T1000 (cell line): Measurements from ENCODE around the gene MYLK.
A peak's percentile ranks its signal among the peaks of the same experiment; 100 is the strongest.
"Not testable (repeated sequence)": the region's sequence is repeated elsewhere in the genome, so short reads cannot be mapped to it uniquely, and the experiment has no call there.

Experiments
- DNase-seq: peaks from one replicate; lab custom pipeline; 2025; ENCODE audit warnings: mixed read lengths; lab: John Stamatoyannopoulos, UW

MYLK gene

DNA sequence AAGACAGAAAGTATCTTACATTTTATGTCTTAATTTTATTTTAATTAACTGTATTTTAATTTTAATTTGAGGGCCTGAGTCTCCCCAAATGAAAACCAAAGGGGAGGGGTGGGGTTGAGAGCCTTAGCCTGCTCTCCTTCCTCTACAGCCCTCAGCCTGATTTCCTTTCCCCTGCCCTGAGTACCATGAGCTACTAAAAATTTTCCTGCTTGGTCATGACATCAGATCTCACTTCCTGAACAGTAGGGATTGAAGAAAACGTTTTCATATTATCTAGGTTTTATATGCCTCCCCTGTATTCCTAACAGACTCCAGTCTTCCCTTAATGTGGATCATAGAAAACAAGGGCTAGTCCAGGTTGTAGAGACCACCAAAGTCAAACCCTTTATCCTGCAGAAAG lies 133.9 kb downstream of the MYLK start:
- no peak for DNase-seq

DNA sequence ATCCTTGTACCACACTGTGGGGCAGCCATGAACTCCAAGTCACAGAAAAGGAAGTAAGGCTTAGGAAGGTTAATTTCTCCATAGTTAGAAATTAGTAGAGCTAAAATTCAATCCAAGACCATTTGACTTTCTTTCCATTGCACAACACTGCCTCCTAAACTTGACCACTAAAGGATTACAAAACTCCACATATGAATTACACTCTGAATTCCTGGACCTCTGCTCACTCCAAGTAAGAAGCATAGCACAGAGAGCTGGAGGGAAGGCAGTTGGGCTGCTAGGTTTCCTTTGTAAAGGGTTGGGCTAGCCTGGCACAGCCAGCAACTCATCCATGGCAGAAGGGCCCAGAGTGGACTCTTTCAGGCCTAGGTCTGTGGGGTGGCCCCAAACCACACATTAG lies 134.4 kb downstream of the MYLK start:
- no peak for DNase-seq

DNA sequence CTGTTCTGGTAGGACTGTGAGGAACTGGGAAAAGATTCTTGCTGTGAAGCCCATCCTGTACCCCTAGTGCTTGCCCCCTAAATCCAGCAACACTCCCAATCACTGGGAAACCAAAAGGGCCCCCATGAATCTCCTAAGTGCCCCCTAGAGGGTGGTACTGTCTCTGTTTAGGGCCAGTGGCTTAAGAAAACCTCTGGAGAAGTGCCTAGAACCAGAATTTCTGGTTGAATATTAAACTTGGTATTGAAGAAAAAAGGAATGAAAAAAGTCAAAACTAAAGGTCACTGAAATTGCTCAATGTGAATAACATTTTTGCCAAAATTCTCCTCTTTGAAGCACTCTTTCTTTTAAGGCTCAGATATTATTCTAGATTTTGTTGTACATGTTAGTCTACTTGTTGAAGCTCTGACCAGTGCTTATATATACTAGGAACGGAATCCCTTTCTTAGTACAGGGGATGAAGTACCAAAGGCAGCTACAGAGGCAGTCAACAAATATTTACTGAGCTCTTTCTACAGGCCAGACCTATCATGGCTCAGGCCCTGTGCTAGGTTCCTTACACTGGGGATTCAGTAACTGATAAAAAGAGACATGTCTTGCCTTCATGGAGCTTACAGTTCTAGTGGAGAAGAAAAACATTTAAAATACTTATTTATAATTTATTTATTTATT lies 138.8 kb downstream of the MYLK start:
- DNase-seq, result no peak

DNA sequence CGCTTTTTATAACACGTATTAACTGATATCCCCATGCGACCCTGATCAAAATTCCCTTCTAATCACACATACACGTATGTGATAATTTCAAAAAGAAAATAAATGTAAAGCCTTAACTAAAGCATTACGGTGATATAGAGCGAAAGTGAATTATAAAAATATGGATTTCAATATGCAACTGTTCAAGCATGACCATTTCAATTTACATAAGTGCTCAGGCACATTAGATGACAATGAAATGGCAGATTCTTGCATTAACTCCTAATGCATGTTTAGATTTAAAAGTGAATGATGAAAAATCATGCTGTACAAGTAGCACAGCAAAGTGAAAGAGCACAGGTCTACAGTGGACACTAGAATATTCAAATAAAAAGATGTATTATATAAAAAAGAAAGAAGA lies 140.1 kb downstream of the MYLK start:
- DNase-seq, result no peak

DNA sequence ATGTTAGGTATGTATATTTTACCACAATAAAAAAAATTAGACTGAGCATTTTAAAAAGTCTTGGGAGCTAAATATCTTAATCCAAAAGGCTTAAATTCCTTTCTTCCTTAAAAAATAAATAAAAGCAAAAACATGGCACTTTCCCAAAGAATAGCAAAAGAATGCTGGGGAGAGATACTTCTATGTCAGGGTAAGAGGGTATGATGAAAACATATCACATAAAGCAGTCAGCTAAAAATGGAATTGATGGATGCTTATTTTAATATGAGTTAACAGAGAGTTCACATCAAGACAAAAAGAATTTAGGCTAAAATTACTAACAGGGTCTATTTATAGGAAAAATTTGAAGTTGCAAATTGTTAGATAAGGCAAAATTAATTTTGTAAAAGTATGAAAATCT lies 141.0 kb downstream of the MYLK start:
- DNase-seq, result no peak

DNA sequence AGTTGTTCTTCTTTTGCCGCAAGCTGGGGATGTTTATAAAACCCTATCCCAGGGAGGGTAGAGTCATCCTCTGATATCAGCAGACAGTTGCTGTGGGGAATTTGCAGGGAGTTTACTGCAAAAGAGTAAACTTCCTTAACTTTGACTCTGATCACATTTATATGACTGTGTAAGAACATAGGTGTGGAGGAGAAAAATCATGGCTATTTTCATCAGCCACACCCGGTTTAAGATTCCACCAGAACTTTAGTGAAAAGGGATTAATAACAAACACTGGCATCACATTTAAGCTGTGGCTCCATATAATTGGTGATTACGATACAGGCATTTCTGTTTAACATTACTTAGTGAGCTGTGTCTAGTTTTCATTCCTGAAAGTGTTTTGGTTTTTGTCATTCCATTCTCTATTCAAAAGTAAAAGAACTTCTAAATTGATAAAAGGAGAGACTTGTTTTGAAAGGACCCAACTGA lies 143.1 kb downstream of the MYLK start:
- no peak for DNase-seq

DNA sequence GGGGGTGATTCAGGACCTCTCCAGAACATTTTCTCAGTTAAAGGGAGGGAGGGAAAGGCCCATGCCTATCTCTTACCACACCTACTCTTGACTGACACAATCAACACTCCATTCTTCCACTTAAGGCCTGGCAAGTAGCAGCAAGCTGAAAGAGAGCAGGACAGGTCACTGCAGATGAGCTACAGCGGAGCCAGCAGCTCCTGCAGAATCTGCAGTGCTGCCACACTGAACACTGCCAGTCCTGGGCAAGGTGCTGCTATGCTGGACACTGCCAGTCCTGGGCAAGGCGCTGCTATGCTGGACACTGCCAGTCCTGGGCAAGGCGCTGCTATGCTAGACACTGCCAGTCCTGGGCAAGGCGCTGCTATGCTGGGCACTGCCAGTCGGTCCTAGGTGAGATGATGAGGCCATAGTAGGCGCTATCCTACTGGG lies 143.7 kb downstream of the MYLK start:
- DNase-seq, result no peak

DNA sequence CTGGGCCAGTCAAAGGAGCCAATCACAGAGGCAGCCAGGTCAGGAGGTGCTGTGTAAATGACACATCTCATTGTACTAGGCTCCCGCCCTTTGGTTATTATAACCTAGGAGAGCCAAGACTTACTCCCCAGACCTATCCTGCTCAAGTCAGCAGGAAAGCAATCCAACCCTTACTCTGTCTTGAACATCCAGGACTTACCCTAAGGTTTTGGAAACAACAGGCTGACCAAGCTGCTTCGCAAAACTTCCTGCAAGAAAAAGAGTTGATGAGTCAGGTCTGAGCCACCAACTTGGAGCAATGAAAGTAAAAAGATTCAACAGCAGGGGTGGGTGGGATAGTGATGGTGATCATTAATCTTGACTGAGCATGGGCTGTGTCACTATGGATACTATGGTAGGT lies 144.4 kb downstream of the MYLK start:
- DNase-seq, result peak; percentile 26

DNA sequence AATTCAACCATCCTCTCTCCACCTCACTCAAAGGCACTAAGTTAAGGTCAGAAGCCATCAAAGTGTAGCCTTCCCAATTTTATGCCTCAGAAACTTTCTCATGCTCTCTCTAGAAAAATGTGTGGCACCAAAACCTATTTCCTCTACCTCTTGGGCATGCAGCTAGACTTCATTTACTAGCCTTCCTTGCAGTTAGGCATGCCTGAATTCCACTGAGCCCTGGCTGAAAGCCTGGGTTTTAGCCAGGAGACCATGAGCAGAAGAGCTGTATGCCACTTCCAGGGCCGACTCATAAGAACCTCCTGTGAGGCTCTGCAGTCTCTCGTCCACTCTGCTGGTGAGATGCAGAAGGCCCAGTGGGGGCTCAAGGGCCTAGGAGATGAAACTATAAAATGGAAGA lies 145.0 kb downstream of the MYLK start:
- no peak for DNase-seq

DNA sequence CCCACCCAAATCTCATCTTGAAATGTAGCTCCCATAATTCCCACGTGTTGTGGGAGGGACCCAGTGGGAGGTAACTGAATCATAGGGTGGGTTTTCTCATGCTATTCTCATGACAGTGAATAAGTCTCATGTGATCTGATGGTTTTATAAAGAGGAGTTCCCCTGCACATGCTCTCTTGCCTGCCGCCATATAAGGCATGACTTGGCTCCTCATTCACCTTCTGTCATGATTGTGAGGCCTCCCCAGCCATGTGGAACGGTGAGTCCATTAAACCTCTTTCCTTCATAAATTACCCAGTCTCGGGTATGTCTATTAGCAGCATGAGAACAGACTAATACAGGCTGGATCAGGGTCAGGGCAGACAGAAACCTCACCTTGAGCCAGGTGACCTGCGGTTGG lies 145.6 kb downstream of the MYLK start:
- DNase-seq, result not testable (repeated sequence)

DNA sequence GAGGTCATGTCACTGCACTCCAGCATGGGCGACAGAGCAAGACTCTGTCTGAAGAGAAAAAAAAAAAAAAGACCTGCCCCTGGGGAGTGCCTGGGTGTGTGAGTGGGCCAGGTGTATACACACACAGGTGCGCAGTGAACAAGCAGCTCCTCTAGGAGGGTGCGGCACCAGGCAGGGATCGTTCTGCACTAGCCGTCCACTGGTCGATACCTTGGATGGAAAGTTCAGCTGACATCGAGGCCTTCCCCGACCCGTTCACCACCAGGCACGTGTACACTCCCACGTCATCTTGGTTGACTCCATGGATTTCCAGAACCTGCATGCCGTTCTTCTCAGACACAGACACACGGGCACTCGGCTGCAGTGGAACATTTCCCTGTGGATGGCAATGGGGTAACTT lies 147.0 kb downstream of the MYLK start:
- no peak for DNase-seq

DNA sequence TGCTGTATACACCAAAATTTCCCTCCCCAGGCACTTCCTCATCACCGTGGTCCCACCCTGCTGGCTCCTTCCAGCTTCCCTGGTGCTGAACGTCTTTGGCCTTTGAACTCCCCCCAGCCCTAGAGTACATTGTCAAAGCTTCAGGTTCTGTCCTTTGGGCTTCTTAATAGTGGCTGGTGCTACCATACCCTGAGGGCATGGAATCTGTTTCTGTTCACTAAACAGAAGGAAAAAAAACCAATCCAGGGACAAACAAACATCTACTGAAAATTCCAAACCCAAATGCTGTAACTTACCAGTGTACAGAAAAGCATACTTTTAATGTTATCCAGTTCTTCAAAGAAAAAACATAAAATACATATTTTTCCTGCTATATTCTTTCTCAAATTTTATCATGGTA lies 148.7 kb downstream of the MYLK start:
- DNase-seq, result no peak

DNA sequence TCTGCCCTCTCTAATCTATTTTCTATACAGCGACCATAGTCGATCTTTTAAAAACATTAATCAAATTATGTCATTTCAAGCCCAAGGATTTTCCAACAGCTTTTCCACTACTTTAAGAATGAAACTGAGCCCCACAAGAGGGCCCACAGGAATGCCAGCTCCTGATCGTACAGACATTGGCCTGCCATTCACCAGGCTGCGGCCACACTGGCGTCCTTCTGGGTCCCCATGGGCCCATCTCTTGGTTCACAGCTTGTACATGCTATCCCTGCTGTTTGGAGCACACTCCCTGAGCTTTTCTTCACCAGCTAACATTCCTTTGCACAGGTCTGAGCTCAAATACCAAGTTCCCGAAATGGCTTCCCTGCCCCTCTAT lies 149.6 kb downstream of the MYLK start:
- DNase-seq, result no peak

DNA sequence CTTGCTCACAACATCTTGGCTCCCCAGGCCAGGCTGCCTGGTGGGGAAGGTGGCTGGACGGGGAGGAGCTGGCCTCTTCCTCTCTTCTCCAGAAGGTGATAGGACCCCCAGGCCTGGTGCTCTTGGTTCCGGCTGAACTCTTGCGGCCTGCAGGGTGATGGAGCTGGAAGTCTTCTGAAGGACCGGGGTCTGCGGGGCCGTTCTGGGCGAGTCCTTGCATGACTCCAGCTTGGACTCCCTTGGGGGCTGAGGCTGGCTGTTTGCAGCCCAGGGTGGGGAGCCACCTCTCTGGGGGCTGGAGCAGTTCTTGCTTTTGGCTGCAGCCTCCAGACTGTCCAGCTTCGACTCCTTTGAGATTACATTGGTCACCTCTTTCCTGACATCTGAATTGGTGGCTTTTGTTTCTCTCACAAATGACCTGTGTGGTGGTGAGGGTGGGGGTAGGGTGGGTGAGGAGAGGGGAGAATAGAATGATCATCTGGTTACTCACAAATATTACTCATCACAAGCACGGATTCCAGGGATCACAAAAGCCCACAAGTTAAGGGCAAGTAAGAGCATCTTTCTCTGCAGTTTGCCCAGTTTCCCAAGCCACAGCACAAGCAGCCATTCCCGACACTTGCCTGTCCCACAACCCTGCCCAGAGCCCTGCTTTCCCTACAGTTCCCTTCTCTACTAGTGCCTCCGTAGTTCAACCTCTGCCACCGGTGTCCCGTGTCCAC lies 150.2 kb downstream of the MYLK start:
- DNase-seq, result peak; percentile 54

DNA sequence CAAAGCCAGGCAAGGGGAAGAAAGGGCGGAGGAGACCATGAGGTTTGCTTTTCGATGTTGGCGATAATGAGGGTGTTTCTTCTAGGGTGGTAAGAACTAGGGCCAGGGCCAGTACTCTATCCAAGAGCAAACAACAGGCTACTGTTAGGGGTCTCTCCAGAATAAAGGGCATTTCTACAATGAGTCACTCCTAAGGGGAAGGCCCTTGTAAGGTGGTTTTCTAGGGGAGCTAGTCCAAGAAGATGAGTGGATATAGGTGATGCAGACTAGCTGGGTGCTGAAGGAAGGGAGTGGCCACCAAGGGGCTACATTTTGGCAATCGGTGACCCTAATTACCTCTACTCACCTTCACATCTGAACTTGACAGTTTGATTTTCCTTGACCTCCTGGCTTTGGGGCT lies 150.8 kb downstream of the MYLK start:
- DNase-seq, result no peak

DNA sequence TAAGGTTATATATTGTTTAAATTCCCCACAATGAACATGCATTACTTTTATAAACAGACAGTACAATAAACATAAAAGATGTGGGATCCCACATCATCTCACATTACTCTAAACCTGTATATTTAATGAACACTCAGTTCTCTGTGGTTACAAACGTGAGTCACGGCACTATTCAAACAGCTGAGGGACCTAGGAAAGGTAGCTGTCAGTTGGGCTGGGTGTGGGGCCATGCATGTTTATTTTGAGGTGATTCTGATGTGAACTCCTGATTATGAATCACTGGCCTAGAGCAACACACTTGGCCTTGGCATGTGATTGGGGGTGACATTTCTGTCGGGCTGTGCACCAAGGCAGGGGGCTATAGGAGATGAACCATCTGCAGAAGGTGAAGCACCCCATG lies 151.7 kb downstream of the MYLK start:
- DNase-seq, result peak; percentile 52

DNA sequence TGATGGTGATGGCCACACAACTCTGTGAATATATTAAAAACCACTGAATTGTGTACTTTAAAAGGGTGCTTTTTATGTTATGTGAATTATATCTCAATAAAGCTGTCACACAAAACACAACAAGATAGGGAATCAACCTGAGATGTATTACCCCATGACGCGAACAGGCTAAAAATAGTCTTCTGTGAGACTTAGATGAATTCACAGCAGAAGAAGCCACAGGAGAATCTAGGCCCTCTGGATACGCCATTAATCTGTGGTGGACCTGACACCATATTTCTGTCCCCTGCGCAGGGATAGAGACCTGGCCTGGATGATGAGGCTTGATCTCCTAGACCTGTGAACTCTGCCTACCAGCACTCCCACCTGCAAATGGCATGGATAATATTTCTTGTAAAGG lies 153.3 kb downstream of the MYLK start:
- DNase-seq, result no peak

DNA sequence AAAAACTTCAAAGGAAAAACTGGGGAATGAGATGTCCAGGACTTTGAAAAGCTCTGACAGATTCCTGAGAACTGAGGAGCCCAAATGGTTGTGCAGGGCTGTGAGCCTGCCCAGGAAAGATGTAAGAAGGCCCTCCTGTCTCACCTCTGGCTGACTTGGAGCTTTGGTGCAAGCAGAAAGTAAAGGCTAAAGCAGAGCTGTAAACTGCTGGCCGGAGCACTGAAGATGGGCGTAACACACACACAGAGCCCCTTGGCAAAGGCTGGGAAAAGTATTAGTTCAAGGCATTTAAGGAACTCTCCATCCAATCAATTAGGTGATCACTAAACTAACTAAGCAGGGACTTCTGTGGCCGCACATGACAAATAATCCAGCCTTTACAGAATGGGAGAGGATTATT lies 155.1 kb downstream of the MYLK start:
- DNase-seq, result no peak

DNA sequence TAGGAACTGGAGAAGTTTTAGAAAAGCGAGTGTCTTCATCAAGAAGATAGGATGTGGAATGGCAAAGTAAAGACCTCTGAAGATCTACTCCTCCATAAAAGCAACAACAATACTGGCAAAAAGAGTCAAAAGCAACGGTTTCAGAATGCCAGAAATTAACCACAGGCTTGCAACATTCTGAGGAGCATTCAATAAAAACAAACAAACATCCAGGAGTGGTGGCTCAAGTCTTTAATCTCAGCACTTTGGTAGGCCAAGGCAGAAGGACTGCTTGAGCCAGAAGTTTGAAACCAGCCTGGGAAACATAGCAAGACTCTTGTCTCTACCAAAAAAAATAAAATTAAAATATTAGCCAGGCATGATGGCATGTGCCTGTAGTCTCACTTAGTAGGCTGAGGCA lies 156.1 kb downstream of the MYLK start:
- DNase-seq, result no peak

DNA sequence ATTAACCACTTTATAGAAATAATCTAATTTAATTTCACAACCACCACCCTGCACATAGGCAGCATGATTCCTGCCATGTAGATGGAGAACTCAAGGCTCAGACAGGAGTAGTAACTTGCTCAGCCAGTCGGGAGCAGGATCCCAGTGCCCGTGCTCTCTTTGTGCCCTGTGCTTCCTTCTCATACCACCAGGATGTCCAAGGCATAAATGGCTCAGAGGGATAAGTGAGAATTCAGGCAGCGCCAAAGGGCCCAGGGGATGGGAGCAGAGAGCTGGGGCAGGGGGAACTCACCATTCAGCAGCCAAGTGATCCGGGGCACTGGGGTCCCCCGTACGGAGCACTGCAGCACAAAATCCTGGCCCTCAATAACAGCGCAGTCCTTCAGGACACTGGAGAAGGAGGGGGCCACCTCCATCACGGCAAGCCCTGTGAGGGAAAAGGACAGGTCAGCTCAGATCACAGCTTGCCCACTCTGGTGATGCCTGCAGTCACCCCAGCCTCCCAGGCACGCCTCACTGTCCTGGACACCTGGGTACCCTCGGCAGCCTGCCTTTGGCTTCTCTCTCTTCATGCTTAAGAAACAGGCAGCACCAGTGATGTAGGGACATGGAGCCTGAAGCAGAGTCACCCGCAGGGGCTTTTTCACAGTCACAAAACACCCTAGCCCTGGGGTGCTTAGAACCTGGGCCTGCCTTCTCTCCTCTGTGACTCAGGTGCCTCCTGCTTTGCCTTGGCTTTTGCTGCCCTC lies 158.3 kb downstream of the MYLK start:
- no peak for DNase-seq

DNA sequence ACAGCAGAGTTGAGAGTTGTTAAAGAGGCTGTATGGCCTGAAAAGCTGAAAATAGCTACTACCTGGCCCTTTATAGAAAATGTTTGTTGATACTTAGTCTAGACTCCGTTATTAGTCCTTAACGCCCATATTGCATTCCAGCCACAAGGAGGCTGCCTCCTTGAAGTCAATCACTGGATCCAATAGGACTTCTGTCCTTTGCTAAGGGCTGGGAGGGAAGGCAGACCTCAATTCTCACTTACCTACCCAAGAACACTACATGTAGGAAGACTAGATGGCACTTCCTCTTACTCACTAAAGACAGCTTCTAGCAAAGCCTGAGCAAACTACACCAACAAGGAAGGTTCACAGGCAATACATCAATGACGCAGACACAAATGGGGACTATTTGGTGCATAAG lies 159.8 kb downstream of the MYLK start:
- no peak for DNase-seq

DNA sequence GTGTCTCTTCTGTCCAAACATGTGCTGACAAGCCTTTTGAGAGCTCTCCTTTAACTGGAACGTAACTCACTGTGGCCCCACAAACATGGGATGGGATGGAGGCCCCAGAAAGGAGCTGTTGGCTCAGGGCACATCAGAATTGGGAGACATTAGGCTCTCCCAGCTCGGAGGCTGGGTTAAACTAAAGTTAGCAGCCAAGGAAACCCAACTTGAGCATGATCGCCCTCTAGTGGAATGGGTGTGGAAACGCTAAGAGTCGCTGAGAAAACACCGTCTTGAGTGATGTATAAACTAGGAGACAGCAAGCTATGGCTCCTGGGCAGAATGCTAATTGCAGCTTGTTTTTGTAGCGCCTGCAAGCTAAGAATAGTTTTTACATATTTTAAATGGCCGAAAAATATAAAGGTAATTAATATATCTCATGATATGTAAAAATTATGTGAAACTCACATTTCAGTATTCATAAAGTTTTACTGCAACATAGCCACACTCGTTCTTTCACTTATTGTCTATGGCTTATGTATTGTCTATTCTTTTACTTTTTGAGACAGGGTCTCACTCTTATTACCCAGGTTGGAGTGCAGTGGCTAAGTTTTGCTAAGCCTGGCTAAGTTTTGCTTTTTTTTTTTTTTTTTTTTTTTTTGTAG lies 160.5 kb downstream of the MYLK start:
- peak; percentile 47 for DNase-seq

DNA sequence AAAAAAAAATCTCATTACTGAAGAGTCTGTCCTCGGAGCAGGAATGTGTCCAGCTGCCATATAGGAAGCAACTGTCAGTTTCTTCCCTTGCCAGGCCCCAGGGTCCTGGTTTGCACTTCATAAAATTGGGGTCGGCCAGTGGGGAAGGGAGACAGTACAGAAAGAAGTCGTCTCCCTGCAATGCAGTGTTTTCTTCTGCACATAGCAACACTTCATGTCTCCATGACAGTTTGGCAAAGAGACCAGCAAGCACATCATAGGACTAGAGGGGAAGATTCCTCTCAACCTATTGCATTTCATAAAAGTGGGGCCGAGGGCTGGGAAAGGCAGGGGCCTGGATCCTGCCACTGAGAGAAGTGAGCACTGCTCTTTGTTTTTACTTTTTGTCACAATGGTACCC lies 161.1 kb downstream of the MYLK start:
- DNase-seq, result no peak
